Stimulated activated CD4-positive, alpha-beta T cell treated with anti-CD3 and anti-CD28 coated beads, TNF-alpha, amount 100 ng/mL, for 48 hours (primary cell): ENCODE results near the gene SLC25A17.

Source experiments
- DNase-seq, 3 donors: peaks; one replicate each; pipeline ENCODE4 v3.0.0-alpha.2; 2020; ENCODE audit warnings: low read depth in 3 of 3

The SLC25A17 gene

DNA sequence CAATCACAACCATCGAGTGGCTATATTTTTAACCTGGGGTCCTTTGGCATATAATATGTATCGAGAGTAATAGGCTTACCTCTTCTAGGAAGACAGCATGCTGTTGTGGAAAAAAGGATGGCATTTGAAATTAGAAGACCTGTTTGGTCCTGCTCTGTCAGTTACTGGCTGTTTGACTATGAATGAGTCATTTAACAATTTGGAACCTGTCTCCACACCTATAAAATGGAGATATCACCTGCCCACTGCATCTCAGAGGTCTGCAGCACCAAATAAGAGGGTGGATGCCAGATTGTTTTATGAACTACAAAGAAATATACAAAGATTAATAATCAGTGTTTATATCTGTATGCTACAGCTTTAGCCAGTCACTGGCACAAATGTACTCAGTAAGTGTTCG is 60.8 kb downstream of the SLC25A17 start:
- DNase-seq, result no peak

DNA sequence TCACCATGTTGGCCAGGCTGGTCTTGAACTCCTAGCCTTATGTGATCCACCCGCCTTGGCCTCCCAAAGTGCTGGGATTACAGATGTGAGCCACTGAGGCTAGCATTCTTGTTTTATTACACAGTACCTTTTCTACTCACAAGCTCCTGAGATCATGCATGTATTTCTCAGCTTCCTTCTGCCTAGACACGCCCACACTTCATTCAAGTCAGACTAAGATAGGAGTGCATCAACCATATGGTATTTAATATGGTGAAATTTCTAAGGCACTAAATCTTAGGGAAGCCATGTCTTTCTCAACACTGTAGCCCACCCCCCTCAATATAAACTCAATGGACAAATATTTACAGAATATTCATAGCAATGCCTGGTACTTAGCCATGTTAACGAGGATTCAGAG is 62.1 kb downstream of the SLC25A17 start:
- no peak for DNase-seq

DNA sequence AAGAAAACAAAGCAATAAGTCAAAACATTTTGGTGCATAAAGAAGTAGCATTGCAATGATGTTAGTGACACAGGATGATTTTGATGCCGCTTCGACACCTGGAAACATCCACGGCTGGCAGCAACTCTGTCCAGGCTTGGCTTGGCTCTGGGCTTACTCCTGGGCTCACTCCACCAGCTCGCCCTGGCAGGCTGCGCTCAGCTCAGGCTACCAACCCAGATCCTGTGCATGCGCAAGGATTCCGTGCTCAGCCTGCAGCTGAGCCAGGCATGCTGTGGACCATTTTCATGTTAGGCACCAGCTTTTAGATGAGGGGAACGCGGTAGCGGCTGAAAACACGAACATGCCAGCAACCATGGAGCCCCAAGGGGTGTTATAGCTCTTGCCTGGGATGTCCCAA is 66.0 kb downstream of the SLC25A17 start:
- no peak for DNase-seq

DNA sequence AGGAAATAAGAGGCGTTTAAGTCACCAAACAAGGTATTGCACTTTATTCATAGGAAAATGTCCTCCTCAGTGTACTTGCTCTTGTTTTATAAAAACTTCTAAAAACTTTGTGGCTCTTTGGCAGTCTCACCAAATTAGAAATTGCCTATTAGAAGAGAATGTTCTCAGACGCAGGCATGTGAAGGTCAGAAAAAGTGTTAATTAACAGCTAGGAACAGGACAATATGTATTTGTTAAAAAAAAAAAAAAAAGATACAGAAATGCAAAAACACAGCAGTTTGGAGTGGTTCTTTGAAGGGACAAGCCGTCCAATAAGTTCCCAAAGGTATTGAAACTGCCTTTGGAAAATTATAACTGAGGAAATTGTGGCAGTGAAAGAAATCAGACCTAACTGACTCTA is 67.9 kb downstream of the SLC25A17 start:
- DNase-seq, result no peak

DNA sequence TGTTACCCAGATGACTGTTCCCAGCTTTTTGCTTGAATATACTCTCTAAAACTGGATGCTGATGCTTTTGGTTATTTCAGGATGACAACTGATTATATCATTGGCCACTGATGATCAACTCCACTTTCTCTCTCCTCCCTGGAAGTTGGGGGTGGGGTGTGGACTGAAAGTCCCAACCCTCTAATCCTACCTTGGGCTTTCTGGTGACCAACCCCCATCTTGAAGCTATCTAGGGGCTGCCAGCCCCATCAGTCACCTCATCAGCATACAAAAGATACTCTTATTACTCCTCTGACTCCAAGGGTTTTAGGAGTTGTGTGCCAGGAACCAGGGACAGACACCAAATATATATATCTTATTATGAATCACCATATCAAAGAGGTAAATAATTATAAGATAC is 69.3 kb downstream of the SLC25A17 start:
- no peak for DNase-seq

DNA sequence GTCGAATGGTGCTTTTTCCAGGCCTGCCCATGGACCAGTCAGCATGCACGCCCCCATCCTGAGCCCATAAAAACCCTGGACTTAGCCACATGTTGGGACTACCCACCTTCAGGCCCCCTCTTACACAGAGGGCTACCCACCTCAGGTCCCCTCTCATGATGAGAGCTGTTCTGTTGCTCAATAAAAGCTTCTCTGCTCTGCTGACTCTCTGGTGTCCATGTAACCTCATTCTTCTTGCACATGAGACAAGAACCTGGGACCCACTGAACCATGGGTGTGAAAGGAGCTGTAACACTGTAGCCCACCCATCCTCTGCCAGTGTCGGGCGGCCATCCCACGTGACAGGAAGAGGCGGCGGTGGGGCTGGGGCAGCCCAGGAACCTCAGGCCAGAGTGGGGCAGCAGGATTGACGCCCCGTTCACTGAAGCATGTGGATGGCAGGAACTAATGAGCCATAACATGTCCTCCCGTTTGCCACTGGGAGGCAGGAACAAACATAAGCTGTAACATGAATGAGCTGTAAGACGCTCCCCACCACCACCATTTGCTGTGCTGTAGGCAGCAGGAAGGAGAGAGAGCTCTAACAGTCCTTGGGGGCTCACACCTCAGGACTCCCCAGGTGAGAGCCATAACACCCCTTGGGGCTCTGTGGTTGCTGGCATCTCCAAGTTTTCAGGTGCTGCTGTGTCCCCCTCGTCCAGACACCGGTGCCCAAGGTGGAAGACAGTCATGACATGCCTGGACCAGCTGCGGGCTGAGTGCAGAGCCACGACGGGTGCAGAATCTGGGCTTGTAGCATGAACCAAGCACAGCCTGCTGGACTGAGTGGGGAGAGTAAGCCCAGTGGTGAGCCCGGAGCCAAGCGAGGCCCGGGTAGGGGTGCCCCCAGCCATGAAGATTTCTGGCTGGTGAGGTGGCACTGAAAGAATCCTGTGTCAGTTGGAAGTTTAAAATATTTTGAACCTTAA is 70.5 kb downstream of the SLC25A17 start:
- no peak for DNase-seq

DNA sequence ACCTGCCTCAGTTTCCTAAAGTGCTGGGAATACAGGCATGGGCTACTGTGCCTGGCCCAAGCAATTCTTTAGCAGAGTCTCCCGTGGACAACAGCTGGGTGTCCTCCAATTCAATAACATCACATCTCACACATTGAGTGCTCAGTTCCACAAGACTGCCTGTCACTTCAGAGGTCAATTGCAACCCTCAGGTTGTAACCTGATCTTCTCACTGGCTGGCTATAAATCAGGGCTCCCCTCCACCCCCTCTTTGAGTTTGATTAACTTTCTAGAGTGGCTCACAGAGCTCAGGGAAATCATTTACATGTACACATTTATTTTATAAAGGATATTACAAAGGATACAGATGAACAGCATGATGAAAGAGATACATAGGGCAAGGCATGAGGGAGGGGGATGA is 71.8 kb downstream of the SLC25A17 start:
- DNase-seq, result no peak

DNA sequence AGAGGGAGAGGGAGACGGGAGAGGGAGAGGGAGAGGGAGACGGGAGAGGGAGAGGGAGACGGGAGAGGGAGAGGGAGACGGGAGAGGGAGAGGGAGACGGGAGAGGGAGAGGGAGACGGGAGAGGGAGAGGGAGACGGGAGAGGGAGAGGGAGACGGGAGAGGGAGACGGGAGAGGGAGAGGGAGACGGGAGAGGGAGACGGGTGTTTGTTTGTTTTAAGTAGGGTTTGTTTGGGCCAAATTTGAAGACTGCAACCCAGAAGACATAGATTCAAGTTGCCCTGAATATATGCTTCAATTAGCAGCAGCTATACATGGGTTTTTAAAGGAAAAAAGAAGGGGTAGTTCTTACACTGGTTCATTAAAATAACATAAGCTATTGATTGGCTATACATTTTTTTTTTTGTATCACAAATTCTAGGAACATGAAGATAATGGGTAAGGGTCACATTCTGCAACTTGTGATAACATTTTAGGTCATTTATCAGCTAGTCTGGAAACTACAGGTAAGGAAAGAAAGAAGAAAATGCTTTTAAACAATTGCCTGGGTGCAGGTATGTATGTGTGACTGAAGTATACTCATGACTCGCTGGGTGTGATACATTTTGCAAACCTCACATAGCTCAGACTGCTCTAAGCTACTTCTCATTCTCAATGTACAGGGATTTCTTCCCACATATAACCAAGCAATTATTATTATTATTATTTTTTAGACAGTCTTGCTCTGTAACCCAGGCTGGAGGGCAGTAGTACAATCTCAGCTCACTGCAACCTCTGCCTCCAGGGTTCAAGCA is 72.5 kb downstream of the SLC25A17 start:
- DNase-seq, result no peak

DNA sequence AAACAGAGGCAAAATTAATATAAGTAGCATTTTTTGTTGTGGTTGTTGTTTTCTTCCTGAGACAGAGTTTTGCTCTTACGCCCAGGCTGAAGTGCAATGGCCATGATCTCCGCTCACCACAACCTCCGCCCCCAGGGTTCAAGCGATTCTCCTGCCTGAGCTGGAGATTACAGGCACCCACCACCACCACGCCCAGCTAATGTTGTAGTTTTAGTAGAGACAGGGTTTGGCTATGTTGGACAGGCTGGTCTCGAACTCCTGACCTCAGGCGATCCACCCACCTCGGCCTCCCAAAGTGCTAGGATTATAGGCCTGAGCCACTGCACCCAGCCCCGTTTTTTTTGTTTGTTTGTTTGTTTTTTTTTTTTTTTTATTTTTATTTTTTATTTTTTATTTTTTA is 75.4 kb downstream of the SLC25A17 start:
- no peak for DNase-seq

DNA sequence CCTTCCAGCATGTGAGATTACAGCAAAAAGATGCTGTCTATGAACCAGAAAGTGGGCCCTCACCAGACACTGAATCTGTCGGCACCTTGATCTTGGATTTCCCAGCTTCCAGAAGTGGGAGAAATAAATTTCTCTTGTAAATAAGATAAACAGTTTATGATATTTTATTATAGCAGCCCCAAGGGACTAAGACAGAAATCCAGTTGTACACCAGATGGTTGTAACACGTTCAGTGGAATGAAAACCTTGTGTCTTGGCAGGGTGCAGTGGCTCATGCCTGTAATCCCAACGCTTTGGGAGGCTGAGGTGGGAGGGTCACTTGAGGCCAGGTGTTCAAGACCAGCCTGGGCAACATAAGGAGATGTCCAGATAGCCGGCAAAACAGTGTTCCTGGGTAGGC is 78.0 kb downstream of the SLC25A17 start:
- DNase-seq, result no peak

DNA sequence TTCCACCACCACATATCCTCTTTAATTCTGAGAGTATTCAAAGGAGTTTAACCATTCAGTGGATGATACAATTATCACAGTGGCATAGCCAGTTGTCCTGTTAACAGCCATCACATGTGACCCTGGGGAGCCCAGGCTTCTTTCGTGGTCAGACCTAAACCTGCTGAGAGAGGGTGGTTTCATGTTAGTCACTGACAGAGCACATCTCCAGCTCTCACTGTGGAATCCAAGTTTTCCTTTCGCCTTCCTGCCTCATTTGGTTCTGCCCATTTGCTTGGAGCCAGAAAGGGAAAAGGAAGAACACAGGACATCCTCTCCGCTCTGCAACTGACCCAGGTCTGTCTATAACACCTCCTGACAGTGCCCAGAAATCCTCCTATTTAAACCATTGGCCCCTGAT is 79.4 kb downstream of the SLC25A17 start:
- no peak for DNase-seq

DNA sequence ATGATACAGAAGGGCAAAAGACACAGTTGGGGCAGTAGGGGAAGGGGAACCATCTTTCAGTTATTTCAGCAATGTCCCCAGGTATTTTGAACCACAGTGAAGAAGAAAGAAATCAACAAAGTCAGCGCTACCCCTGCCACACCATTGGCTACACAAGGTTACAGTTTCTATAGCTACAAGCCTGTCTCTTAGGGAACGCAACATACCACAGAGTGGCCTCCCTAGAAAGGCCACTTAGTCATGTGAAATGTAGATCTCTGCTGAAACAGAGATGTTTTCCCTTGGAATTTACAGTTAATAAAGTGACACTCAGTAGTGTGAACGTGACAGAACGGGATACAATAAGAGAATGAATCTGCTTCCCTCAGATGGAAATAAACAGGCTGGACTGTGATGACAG is 85.2 kb downstream of the SLC25A17 start:
- no peak for DNase-seq

DNA sequence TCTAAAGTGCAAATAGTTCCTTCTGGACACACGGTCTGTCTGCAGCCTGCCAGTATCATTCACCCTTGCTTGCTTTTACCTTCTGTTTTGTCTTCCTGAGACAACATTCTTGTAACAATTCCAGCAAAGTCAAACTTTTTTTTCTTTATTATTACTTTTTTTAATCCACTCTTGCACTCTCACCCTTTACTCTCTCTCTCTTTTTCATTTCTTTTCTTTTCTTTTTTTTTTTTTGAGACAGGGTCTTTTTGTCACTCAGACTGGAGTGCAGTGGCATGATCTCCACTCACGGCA is 86.2 kb downstream of the SLC25A17 start:
- no peak for DNase-seq

DNA sequence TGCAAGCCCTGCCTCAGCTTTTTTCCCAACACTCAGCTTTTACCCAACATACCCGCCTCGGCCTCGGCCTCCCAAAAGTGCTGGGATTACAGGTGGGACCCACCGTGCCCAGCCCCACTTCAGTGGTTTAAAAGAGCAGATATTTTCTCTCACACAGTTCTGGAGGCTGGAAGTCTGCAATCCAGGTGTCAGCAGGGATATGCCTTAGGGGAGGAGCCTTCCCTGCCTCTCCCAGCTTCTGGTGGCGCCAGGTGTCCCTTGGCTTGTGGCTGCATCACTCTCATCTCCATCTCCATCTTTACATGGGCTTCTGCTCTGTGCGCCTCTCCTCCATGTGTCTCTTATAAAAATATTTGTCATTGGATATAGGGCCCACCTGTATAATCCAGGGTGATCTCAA is 89.9 kb downstream of the SLC25A17 start:
- DNase-seq, result no peak

DNA sequence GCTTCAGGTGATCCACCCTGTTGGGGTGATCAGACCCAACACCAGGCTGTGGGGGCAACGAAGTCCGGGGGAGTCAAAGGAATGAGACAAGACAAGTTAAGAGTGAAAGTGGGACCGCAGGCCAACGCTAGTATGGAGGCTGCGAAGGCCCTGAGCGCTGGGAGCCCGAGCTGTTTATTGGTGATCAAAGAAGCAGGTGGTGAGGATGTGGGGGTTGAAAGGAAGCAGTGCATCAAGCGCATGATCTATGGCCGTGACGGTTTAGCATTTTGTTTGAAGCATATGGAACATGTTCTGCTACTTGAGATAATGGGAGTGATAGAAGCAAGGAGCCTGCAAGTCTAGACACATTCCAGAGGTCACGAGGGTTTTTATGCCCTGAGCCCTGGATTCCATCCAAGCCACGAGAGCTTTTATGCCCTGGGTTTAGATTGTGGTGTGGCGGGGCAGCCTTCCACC is 90.4 kb downstream of the SLC25A17 start:
- DNase-seq, result peak in 1 of 3 donors; percentile 17

DNA sequence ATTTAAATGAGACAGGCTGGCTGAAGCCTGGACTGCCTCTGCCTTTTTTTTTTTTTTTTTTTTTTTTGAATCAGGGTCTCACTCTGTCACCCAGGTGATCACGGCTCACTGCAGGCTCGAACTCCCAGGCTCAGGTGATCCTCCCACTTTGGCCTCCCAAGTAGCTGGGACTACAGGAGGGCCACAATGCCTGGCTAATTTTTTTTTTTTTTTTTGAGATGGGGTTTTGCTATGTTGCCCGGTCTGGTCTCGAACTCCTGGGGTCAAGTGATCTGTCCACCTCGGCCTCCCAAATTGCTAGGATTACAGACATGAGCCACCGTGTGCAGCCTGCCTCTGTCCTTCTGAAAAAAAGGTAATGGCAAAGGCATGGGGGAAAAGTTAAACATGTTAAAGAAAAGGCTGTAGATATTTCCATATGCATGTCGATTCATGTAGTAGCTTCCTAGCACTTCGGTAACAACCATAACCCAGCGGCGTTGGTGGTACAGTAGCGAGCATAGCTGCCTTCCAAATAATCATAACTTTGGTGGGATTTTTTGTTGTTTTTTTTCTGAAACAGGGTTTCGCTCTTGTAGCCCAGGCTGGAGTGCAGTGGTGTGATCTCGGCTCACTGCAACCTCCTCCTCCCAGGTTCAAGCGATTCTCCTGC is 91.1 kb downstream of the SLC25A17 start:
- DNase-seq, result no peak

DNA sequence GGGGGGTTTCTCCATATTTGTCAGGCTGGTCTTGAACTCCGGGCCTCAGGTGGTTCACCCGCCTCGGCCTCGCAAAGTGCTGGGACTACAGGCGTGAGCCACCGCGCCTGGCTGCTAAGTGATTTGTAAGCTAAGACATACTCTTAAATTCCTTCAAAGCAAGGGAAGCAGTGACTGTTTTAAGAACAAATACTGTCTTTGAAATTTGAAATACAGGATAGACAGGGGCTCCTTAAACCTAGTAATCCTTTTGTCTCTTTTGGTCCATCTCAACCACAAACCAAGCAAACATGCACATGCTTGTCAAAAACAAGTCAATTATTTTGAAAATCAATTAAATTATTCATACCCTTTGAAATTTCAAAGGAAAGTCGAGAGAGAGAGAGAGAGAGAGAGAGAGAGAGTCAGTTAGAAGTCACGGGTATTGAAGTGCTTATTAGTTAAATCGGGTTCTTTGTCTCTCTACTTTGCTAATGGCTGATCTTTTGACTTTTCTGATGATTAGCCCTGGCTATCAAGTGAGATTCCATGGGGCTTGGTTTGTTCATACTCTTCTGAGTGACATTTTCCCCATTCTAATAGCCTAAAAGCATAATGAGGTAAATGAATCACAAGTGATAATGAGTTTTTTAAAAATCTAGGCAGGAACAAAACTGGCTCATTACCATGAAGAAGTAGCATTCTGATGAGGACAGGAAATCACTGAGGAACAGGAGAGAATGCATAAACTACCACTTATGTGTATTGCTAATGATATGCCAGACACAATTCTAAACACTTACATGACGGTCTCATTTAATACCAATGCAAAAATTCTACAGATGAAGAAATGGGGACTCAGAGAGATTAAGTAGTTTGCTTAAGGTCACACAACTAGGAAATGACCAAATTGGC is 91.8 kb downstream of the SLC25A17 start:
- DNase-seq, result no peak

DNA sequence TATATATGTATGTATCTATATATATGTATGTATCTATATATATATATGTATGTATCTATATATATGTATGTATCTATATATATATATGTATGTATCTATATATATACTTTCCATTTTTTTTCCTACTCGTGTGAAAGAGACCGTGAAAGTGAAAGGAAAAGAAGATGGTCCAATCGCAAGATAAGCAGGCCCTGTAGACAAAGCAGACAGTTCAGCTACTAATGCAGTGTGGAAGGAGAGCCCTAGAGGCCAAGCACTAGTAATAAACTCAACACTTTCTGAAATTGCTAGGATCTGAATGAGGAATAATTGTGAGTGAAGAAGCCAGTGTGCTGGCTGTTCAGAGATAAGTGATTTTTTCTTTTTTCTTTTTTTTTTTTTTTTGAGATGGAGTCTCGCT is 92.6 kb downstream of the SLC25A17 start:
- DNase-seq, result no peak

DNA sequence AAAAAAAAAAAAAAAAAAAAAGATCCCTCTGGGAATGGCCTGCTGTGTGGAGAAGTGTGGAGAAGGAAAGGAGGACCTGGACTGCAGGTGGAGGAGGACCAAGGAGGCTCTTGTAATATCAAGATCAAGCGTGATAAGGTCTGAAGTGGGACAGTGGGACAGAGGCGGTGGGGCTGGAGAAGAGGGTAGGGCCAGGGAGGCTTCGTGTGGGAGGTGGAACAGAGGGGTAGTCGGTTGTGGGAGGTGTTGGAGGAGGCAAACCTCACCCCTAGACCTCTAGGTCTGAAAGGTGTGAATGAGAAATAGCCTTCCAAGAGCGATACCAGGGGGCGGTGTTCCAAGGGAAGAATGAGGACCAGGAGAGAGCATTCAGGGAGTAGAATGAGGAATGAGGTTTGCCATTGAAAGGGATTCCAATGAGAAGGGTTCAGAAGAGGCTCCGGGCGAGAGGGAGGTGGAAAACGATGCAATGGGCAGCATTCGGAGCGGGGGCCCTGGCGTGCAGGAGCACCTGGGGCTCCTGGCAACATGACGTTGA is 95.7 kb downstream of the SLC25A17 start:
- DNase-seq, result no peak

DNA sequence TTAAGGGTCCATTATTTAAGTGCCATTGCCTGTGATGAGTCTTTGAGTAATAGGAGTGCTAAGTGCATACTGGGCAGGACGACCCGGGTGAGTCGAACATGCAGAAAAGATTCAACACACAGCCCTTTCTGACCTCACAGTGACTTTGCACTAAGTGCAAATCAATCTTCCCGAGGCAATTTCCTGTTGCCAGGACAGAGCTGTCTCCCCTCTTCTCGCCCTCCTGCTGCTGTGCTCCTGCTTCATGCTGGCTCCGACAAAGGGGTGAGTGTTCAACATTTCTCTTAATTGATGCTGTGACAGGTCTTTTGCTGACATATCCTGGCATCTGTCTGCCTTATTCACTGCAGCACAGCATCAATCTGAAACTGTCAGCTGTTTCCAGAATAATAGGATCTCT is 97.9 kb downstream of the SLC25A17 start:
- no peak for DNase-seq

DNA sequence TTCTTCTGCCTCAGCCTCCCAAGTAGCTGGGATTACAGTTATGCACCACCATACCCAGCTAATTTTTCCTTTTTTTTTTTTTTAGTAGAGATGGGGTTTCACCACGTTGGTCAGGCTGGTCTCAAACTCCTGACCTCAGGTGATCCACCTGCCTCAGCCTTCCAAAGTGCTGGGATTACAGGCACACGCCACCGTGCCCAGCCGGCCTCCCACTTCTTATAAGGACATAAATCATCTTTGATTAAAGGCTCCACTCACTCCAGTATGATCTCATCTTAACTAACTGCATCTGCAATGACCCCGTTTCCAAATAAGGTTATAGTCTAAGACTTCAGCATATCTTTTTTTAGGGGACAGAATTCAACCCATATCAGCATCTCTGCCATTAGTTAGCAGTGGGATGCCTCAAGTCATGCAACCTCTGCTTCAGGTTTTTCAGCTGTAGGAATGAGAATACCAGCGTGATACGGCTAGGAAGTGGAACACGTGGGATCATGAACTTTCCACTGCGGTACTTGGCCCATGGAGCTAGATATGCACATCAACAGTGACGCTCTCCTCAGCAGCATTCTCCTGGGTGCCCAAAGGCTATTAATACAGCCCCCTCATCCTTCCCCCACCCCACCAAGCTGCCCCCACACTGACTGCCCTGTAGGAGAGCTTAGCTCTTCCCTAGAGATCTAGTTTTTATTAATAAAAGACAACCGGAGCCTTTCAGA is 98.4 kb downstream of the SLC25A17 start:
- DNase-seq, result no peak
